NCI-H82 (cell line): ENCODE measurements around the gene ISL2.
"Not testable (repeated sequence)": the region's sequence is repeated elsewhere in the genome, so short reads cannot be mapped to it uniquely, and the experiment has no call there.

Source experiments
- DNase-seq: peaks from one replicate; lab custom pipeline; 2025; lab: John Stamatoyannopoulos, UW

Gene ISL2

DNA sequence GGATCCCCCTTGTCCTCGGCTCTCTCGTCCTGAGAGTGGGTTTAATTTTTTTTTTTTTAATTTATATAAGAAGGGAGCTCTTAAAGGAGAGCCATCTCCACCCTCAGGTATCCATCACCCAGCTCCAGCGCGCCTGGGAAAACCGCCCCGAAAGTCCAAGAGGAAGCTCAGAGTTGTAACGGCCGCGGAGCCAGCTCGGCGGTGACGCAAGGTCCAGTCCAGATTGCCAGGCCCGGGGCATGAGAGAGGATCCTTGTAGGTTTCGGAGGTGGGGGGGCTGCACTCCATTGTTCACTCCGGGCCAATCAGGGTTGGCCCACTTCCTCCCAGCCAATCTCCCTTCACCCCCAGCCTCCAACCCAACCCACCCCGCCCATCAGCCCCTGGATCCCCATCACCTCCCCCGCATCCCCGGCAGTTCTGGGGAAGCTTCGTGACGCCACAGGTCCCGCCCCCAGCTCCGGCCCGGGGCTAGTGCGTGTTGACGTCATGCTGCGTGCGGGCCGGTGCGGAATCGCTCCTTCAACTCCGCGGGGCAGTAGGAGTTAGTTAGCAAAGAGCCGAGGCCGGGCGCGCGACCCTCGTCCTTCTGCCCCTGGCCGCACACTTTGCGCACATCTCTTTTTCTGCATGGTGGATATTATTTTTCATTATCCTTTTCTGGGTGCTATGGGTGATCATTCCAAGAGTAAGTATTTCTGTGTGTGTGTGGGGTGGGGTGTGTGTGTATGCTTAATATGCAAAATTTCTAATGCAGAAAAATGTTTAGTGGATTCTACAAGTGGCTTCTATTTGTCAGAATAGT lies at the start of gene ISL2:
TSS of gene ISL2 (plus strand) at position 520 of the 805 bp plus-strand sequence. CDS start at position 631, 111 bp downstream.
- peak; percentile 100 for DNase-seq

DNA sequence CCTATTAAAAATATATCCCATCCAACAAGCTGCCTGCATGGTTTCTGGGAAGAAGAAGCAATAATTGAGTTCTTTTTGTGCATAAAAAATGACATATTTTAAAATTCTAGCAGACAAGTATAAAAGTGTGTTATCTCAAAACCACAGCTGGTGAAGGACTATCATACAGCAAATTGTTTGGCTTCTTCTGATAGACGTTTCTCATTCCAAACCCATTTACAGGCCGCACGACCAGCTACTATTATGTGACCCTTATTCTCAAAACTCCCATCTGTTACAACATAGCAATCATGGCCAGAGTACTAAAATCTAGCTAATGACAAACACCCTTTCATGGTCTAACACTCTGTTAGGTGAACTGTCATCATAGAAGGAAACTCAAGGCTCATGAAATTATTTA lies 47.0 kb upstream of the ISL2 start:
- DNase-seq, result no peak

DNA sequence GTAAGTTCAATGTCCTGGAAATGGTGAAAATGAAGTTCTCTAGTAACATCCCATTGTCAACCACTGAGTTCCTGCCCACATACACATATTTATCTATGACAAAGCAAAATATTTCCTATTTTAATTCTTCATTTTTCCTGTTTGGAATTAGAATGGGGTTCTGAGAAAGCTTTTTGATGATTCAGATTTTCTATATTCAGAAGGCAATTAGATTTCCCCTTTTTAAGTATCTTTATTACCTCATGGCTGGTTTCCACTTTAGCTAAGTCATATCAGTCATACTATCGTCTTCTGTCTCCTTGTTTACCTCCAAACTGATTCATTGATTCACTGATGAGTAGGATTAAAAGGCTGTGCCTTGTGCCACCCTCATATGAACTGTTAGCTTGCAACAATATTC lies 43.2 kb upstream of the ISL2 start:
- DNase-seq, result no peak

DNA sequence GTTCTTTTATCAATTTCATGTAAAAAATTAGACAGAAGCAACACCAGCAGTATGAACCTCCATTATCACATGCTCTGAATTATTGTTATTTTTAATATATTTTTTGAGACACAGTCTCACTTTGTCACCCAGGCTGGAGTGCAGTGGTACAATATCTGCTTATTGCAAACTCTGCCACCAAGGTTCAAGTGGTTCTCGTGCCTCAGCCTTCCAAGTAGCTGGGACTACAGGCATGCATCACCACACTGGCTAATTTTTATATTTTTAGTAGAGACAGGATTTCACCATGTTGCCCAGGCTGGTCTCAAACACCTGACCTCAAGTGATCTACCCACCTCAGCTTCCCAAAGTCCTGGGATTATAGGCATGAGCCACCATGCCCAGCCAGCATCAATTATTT lies 42.1 kb upstream of the ISL2 start:
- not testable (repeated sequence) for DNase-seq

DNA sequence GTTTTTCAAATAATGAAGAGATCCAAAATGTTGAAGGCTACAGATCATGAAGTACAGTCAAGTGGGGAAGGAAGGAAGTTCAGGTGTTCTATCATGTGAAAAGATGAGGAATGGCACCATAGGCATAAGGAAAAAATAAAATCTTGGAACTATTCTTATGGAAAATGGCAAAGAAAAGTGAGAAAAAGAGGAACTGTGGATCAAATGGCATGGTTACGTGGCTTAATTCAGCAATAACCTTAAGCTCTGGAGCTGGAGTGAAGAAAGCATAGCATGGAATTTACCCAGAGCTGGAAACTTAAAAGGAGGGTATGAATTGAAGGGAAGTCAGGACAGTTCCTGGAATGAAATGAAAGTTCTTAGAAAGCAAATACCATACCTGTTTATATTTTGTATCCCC lies 39.7 kb upstream of the ISL2 start:
- no peak for DNase-seq

DNA sequence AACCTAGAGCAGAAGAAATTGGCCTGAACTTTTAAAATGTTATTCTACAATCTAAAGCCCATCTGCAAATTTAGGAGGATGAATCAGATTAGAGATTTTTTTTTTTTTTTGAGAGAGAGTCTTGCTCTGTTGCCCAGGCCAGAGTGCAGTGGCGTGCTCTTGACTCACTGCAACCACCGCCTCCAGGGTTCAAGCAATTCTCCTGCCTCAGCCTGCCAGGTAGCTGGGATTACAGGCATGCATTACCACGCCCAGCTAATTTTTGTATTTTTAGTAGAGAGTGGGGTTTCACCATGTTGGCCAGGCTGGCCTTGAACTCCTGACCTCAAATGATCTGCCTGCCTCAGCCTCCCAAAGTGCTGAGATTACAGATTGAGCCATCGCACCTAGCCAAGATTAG lies 38.6 kb upstream of the ISL2 start:
- DNase-seq, result not testable (repeated sequence)

DNA sequence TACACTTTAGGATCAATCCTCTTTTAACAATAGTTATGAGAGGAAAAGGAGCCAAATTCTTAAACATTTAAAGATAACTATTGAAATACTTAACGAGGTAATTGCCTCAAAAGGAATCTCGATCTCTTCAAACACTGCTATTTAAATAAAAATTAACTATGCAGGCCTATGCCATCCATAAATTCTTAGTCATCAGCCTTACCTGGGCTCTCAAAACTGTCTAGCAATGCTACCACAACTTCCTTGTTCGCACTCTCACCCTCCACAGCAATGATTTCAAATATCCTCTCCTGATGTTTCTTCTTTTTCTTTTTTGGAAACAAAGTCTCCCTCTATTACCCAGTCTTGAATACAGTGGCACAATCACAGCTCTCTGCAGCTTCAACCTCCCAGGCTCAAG lies 37.6 kb upstream of the ISL2 start:
- DNase-seq, result no peak

DNA sequence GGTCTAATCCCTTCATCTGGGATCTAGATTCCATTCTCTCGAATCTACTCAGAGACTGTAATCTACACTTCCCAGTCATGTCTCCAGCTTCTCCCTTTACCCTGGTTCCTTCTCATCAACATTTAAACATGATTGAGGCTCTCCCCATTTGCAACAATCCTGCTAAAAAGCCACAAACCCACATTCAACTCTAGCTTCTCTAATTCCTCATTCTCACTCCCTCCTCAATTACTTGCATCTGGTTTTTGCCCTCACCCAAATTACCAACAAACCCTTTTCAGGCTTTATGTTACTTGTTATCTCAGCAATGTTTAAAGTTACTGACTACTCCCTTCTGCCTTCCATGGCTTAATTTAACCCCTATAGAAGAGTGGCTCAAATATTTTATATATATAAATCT lies 36.8 kb upstream of the ISL2 start:
- no peak for DNase-seq

DNA sequence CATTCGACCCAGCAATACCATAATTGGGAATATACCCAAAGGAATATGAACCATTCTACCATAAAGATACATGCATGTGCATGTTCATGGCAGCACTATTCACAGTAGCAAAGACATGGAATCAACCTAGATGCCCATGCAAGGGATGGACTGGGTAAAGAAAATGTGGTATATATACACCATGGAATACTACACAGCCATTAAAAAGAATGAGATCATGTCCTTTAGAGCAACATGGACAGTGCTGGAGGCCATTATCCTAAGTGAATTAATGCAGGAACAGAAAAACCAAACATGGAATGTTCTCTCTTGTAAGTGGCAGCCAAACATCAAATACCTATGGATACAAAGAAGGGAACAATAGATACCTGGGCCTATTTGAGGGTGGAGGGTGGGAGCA lies 32.7 kb upstream of the ISL2 start:
- no peak for DNase-seq

DNA sequence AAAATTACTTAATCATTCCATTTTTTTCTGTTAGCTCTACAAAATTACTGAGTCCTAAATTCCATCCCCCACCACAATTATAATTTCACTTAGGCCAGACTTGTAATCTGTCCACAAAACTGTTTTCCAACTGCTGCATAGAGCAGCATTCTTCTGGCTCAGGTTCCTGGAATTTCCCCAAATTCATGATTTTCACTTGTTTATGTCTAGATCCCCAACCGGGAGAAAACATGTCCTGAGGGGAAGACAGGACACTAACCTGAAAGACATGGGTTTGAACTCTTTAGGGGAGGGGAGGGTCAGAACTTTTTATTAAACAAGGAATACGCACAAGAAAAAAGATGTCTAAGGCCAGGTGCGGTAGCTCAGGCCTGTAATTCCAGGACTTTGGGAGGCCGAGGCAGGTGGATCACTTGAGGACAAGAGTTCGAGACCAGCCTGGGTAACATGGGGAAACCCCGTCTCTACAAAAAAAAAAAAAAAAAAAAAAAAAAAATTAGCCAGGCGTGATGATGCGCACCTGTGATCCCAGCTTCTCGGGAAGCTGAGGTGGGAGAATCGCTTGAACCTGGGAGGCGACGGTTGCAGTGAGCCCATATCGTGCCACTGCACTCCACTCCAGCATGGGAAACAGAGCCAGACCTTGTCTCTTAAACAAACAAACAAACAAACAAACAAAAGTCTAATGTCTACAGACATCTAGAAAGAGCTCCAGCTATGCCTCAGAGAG lies 26.8 kb upstream of the ISL2 start:
- DNase-seq, result no peak

DNA sequence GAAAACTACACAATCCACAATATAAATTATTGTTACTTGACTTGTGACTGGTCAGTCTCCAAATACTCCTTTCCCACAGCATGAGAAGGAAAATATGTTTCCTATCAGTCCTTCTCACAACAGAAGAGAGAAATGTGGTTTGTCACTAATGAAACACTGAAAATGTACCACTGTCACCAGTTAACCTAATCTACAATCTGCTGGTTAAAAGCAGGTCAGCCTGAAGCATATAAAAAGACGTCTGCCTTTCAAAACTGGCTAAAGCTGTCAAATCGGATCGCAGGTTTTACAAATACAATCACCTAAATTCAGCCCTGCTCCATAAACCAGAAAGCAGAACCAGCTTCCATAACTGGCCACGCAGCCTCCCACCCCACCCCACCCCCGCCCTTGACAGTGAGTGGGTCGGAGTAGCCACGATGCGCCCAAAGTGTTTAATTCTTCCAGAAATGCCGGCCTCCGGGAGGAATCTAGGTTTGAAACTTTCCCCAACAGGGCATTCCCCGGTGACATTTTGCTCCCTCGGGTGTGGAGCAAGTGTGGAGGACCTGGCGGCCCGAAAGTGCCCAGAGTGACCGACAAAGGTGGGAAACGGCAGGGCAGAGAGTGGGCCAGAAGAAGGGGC lies 26.0 kb upstream of the ISL2 start:
- DNase-seq, result peak; percentile 57

DNA sequence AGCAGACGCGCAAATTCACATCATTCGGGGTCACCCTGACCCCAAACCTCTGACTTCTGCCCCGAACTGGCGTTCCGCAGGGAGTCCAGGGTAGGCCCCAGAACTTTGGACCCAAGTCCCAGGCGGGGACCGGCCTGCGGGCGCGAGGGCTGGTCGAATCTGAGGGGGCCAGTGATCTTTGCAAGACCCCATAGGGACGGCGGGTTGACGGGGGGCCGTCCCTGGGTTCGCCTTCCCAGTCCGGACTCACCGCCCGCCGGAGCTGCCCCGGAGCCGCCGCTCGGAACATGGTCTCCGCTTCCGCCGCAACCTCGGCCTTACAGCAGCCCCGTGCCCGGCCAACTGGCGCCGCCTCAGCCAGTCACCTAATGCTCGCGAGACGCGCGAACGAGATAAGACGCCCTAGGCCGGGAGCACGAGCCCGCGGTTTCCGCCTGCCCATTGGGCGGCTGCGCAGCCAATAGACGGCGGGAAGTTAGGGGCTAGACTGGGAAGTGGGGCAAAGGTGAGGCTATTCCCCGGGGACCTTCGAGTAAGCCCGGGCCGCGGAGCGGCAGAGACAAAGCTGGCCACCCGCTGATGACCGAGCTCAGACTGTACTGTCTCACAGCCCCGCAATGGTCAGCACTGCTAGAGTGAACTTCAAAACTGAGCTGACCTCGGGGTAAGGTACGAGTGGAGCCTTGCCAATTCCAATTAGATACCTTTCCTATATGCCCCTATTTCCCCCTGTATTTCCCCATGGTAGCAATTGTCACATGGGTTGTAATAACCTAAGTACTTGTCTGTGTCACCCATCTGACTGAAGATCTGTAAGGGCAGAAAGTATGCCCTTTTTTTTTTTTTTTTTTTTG lies 25.2 kb upstream of the ISL2 start, which contains the start of gene ETFA:
TSS of gene ETFA (minus strand) at position 370 of the 854 bp plus-strand sequence. CDS start at position 289, 81 bp downstream.
- DNase-seq, result peak; percentile 100

DNA sequence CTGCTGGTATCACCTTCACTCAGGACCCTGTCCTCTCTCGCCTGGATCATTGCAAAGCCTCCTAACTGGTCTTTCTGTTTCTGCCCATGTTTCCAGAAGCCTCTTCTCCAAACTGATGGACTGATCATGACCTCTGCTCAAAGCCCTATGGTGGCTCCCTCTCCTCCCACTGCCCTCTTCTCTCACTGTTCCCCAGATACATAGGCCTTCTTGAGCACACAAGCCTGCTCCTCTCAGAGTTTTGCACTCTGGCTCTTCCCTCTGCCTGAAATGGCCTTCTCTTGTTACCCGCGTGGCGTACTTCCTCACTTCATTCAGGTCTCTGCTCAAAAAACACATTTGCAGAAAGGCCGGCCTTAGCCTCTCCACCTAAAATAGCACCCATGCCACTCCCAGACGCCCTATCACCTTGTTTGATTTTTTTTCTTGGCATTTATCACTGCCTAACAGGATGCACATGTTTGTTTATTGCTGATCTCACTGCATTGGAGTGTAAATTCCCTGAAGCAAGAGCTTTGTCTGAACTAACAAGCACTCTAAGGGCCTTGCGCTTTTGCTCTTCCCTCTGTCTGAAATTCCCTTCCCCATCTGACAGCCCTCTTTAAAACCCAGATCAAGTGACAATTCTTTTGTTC lies 23.9 kb upstream of the ISL2 start:
- DNase-seq, result no peak

DNA sequence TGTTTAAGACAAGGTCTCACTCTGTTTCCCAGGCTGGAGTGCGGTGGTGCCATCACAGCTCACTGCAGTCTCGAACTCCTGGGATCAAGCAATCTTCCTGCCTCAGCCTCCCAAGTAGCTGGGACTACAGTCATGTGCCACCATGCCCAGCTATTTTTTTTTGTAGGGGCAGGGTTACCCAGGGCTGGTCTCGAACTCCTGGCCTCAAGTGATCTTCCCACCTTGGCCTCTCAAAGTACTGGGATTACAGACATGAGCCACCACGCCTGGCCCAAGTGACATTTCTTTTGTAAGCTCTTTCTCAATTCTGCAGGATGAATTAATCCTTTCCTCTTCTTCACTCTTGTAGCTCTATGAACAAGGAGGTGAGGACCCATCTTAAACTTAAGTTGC lies 23.4 kb upstream of the ISL2 start:
- DNase-seq, result not testable (repeated sequence)

DNA sequence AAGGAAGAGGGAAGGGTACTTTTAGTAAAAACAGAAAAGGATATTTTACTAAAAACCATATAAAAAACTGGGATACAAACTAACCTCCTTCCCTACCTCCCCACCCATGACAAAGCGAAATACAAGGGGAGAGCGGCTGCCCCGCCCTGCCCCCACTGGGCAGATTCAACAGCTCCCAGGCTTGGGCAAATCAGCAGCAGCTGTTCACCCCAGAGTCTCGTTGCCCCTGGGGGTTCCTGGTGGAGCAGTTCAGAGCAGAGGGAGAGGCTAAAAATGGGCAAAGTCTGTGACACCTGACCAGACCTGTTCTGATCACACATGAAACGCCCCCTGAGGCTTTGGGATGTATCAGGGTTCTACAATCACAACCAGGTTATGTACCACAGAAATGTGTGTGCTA lies 22.8 kb upstream of the ISL2 start:
- peak; percentile 53 for DNase-seq

DNA sequence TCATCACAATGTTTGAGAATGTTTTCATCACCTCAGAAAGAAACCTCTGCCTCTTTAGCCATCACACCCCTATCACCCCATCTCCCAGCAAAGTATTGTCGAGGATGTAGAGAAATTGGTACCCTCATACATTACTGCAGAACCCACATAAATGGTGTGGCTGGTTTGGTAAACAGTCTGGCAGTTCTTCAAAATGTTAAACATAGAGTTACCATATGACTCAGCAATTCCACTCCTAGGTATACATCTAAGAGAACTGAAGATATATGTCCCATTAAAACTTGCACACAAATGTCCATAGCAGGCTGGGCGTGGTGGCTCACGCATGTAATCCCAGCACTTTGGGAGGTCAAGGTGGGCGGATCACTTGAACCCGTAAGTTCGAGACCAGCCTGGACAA lies 16.6 kb upstream of the ISL2 start:
- no peak for DNase-seq

DNA sequence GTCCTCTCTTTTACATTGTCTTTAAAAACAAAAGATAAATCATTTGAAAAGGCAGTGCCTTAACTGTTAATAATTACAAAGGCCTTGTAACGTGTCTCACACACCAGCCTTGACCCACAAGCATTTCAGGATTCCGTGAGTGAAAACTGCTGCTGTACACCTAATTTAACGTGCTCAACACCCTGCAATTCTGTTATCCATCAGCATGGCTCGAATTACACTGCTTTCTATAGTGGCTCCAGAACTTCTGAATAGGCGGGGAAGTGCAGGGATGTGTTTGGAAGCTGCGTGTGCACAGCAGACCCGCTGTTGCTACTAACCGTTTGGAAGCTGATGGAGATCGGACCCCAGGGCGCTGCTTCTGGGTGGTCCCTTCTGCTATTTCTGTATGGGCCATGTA lies 15.4 kb upstream of the ISL2 start:
- DNase-seq, result no peak

DNA sequence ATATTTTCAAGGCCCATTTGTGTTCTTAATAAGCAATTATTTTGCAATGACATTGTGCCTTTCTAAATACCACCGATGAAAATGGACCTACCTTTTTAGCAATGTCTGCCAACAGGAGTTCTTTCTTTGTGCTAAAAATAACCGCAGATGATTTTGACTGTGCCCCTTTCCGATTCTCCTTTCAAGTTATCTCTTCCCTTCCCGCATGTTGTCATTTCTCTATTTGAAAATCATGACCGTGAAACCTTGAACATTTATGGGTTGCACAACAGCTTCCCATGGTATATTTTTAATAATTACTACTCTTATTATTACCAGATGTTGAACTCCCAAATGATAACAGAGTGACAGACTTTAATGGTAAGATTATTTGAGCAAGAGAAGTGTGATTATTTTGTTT lies 15.0 kb upstream of the ISL2 start:
- no peak for DNase-seq

DNA sequence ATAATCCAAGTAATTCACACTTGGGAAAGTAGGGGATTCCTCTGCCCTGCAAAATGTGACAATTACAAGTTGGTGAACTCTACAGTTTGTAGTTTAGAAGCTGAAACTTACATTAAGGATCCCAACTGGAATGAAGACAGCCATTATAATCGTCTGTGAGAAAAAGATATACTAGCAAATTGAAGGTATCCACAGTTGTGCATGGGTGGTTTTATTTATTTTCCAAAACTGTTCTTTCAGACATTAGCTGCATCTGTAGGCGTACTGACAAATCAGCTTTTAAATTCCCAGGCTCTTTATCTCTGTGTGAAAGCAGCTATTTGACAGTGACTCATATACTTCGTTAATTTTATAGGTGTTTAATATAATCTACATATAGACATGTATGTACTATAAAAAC lies 12.5 kb upstream of the ISL2 start:
- no peak for DNase-seq

DNA sequence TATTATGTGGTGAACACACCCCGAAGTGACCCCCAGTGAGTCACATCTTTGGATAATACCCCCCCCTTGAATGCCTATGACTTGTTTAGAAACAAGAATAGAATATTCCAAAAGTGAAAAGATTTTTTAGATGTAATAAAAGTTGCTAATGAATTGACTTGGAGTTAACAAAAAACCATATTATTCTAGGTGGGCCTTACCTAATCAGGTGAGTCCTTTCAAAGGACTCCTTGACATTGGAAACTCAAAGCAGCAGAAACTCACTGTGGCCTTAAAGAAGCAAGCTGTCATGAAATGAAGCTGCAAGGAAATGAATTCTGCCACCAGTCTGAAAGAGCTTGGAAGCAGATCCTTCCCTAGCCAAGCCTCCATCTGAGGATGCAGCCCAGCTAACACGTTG lies 10.9 kb upstream of the ISL2 start:
- DNase-seq, result no peak
